GM12891 (cell line): Measurements from ENCODE around the gene MBD6.
"Not testable (repeated sequence)": the region's sequence is repeated elsewhere in the genome, so short reads cannot be mapped to it uniquely, and the experiment has no call there.

Experiments used
- DNase-seq: peaks from one replicate; pipeline ENCODE4 v3.0.0; 2011; ENCODE audit warnings: low spot score; ENCODE audit not compliant: insufficient read length
- FAIRE-seq: peaks from 2 replicates; lab custom pipeline; 2011; peaks lifted over from hg19 to GRCh38; lab: Jason Lieb, UNC
- PAX5 ChIP-seq: IDR thresholded peaks from 2 replicates; pipeline ENCODE4 v1.6.1; 2011; ENCODE audit warnings: low read length, moderate library complexity, mild to moderate bottlenecking; ENCODE audit not compliant: insufficient read depth, severe bottlenecking
- POLR2A ChIP-seq: IDR thresholded peaks from 2 replicates; pipeline ENCODE4 v1.6.1; 2011; ENCODE audit warnings: low read depth, low read length, control low read depth
- POLR2AphosphoS5 ChIP-seq: IDR thresholded peaks from 2 replicates; pipeline ENCODE4 v1.6.1; 2011; ENCODE audit warnings: low read depth, low read length, control low read depth
- POU2F2 ChIP-seq: IDR thresholded peaks from 2 replicates; pipeline ENCODE4 v1.6.1; 2011; ENCODE audit warnings: low read depth, mild to moderate bottlenecking, control low read depth, low read length, moderate library complexity
- SPI1 ChIP-seq: IDR thresholded peaks from 2 replicates; pipeline ENCODE4 v1.6.1; 2011; ENCODE audit warnings: low read depth, low read length, control low read depth
- TAF1 ChIP-seq: IDR thresholded peaks from 2 replicates; pipeline ENCODE4 v1.6.1; 2011; ENCODE audit warnings: low read depth, low read length, control low read depth

The MBD6 gene

DNA sequence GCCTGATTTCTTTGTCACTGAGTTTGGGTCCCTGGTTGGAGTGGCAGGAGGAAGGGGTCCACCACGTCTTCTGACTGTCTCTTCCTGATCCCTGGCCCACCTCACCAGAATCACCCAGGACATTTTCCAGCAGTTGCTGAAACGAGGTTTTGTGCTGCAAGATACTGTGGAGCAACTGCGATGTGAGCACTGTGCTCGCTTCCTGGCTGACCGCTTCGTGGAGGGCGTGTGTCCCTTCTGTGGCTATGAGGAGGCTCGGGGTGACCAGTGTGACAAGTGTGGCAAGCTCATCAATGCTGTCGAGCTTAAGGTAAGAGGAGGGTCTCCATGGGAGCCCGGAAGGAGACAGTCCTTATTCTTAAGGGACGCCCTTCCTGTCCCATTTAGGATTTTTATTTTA, 22.4 kb upstream of the MBD6 start:
- TF ChIP-seq POU2F2 (no peak), PAX5 (no peak), TAF1 (no peak), POLR2A (no peak), SPI1 (no peak), POLR2AphosphoS5 (no peak)
- FAIRE-seq = peak; percentile 5
- no peak for DNase-seq

DNA sequence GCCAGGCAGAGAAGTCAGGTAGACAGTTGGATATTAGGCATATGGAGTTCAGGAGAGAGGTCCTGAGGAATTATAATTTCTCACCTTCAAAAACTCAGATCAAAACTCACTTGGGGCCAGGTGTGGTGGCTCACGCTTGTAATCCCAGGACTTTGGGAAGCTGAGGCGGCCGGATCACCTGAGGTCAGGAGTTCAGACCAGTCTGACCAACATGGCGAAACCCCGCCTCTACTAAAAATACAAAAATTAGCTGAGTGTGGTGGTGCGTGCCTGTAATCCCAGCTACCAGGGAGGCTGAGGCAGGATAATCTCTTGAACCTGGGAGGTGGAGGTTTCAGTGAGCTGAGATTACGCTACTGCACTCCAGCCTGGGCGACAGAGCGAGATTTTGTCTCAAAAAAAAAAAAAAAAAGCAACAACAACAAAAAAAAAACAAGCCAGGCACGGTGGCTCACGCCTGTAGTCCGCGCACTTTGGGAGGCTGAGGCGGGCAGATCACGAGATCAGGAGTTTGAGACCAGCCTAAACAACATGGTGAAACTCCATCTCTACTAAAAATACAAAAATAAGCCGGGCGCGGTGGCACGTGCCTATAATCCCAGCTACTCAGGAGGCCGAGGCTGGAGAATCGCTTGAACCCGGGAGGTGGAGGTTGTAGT, 20.2 kb upstream of the MBD6 start:
- not testable (repeated sequence) for FAIRE-seq, DNase-seq

DNA sequence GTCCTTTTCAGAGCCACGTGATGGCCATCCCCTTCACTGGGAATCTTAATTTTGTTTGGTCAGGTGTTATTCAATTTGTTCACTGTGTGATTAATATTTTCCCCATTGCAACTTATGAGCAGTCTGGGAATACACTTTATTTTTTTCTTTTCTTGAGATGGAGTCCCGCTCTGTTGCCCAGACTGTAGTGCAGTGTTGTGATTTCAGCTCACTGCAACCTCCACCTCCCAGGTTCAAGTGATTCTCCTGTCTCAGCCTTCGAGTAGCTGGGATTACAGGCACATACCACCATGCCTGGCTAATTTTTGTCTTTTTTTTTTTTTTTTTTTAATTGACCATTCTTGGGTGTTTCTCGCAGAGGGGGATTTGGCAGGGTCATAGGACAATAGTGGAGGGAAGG, 16.1 kb upstream of the MBD6 start:
- not testable (repeated sequence) for DNase-seq, FAIRE-seq

DNA sequence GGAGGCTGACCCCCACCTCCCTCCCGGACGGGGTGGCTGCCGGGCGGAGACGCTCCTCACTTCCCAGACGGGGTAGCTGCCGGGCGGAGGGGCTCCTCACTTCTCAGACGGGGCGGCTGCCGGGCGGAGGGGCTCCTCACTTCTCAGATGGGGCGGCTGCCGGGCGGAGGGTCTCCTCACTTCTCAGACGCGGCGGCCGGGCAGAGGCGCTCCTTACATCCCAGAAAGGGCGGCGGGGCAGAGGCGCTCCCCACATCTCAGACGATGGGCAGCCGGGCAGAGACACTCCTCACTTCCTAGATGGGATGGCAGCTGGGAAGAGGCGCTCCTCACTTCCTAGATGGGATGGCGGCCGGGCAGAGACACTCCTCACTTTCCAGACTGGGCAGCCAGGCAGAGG, 14.8 kb upstream of the MBD6 start:
- not testable (repeated sequence) for DNase-seq, FAIRE-seq

DNA sequence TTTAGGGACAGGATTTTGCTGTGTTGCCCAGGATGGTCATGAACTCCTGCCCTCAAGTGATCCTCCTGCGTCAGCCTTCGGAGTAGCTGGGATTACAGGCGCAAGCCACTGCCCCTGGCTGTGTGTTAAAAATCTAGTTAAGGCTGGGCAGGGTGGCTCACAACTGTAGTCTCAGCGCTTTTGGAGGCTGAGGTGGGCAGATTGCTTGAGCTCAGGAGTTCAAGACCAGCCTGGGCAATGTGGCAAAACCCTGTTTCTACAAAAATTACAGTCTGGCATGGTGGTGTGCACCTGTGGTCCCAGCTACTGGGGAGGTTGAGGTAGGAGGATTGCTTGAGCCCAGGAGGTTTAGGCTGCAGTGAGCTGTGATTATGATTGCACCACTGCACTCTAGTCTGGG, 11.5 kb upstream of the MBD6 start:
- DNase-seq = no peak
- TF ChIP-seq PAX5 (no peak), POLR2AphosphoS5 (no peak), TAF1 (no peak), SPI1 (no peak), POU2F2 (no peak), POLR2A (no peak)
- FAIRE-seq = no peak

DNA sequence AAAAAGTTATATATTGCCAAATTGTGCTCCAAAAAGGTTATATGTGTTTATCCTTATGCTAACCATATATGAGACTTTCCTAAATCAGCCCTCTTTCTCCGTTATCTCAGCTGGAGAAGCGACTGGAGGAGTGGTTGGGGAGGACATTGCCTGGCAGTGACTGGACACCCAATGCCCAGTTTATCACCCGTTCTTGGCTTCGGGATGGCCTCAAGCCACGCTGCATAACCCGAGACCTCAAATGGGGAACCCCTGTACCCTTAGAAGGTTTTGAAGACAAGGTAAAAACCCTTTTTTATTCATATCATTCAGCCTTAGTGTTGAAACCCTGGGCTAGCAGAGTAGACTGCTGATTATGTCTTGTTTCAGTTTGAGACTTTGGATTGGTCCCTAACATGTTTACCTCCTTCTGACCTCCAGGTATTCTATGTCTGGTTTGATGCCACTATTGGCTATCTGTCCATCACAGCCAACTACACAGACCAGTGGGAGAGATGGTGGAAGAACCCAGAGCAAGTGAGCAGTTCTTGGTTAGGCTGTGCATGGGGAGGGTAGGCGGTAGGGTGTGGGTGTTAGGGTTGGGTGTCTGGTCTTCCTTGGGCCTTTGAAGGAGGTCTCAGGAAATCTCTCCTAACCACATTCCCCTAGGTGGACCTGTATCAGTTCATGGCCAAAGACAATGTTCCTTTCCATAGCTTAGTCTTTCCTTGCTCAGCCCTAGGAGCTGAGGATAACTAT, 10.9 kb upstream of the MBD6 start:
- no peak for TF ChIP-seq POU2F2
- TF ChIP-seq POLR2A = no peak
- TF ChIP-seq POLR2AphosphoS5 = no peak
- TF ChIP-seq SPI1 = no peak
- TF ChIP-seq TAF1 = no peak
- TF ChIP-seq PAX5 = no peak
- FAIRE-seq = no peak
- no peak for DNase-seq

DNA sequence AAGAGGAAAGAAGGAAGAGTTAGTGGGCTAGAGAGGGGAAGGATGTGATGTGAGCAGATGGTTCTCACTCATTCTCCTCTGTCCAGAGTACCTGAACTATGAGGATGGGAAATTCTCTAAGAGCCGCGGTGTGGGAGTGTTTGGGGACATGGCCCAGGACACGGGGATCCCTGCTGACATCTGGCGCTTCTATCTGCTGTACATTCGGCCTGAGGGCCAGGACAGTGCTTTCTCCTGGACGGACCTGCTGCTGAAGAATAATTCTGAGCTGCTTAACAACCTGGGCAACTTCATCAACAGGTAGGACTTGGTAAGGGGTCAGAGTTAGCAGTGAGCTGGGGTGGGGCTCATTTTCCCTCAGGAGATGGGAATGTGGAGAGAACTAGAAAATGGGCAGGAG, 10.0 kb upstream of the MBD6 start:
- TF ChIP-seq POLR2AphosphoS5 (peak; percentile 22; the same call in 1 of the 2 replicates), PAX5 (no peak)
- DNase-seq (no peak), FAIRE-seq (no peak)

DNA sequence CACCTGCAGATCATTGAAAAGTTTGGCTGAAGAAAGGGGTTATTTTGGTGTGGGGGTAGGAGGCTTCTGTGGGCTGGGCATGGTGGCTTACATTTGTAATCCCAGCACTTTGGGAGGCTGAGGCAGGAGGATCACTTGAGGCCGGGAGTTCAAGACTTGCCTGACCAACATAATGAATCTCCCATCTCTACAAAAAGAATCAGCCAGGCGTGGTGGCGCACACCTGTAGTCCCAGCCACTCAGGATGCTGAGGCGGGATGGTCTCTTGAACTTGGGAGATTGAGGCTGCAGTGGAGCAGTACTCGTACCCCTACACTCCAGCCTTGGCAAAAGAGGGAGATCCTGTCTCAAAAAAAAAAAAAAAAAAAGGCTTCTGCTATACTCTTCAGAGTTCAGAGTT, 9.4 kb upstream of the MBD6 start:
- TF ChIP-seq SPI1 (no peak), POLR2AphosphoS5 (no peak), PAX5 (no peak), POU2F2 (no peak), TAF1 (no peak), POLR2A (no peak)
- DNase-seq (no peak), FAIRE-seq (no peak)

DNA sequence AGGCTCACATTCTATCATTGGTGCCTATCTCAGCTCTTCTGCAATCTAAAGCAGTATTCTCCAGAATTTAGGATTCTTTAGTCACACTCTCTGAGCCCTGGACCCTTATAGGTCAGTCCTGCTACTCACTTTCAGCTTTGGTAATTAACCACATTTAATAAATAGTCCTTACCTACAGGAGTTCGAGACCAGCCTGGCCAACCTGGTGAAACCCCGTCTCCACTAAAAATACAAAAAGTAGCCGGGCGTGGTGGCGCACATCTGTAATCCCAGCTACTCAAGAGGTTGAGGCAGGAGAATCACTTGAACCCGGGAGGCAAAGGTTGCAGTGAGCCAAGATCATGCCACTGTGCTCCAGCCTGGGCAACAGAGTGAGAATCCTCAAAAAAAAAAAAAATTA, 8.9 kb upstream of the MBD6 start:
- FAIRE-seq, DNase-seq: not testable (repeated sequence)

DNA sequence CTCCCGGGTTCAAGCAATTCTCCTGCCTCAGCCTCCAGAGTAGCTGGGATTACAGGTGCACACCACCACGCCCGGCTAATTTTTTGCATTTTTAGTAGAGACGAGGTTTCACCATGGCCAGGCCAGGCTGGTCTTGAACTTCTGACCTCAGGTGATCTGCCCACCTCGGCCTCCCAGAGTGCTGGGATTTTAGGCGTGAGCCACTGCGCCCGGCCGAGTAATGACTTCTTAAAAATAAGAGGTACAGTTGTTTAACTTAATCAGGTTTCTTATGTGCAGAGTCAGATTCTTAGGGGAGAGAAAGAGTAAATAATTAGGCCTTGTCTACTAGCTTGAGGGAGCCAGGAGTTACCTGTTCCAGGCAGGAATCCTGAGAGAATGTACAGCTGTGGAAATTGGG, 8.4 kb upstream of the MBD6 start:
- DNase-seq, FAIRE-seq: not testable (repeated sequence)

DNA sequence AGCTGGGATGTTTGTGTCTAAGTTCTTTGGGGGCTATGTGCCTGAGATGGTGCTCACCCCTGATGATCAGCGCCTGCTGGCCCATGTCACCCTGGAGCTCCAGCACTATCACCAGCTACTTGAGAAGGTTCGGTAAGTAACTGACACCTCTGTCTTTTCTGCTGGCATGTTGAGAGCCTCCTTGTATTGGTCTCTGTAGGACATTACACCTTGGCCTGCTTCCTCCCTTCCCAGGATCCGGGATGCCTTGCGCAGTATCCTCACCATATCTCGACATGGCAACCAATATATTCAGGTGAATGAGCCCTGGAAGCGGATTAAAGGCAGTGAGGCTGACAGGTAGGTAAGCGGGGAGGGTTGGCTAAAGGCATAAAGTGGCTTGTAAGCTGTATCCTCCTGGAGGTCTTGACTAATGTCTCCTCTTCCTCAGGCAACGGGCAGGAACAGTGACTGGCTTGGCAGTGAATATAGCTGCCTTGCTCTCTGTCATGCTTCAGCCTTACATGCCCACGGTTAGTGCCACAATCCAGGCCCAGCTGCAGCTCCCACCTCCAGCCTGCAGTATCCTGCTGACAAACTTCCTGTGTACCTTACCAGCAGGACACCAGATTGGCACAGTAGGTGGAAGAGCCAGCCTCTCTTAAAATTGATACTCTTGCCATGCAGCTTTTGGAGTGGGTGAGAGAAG, 7.8 kb upstream of the MBD6 start:
- FAIRE-seq (no peak), DNase-seq (no peak)
- no peak for TF ChIP-seq POU2F2
- TF ChIP-seq PAX5 = no peak
- TF ChIP-seq SPI1 = no peak
- no peak for TF ChIP-seq TAF1
- TF ChIP-seq POLR2AphosphoS5 = peak; percentile 52; the same call in 1 of the 2 replicates
- no peak; the same call in 1 of the 2 replicates for TF ChIP-seq POLR2A
